ENCODE measurements around the gene LRTM1. TPM values are rescaled to one million over a fixed set of nuclear protein-coding genes. Genes with fewer than 3 reads are reported as not detected.

The LRTM1 gene
- total RNA-seq, 1 experiment from 2014 or later: not detected

DNA sequence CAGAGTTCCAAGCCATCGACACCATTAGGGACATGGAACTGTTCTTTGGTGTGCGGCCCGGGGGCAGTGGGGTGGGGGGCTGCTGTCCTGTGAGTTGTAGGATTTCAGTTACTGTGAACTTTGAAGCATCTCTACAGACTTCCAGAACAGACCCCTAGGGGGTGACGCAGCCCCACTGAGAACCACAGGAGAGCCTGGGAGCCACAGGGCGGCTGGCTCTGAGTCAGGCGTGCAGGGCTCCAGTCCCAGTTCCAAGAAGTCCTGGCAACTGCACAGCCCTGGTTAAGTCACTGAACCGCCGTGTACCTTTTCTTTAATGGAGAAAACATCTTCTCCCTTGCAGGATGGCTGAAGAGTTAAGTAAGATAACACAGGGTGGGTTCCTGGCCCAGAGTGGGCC lies 23.5 kb upstream of the LRTM1 start:
- BruUV-seq (replicated peaks): no TSS peak
- ChIA-PET RAD21 (ENCODE audit: low non-redundant PET in 1 of 2, low total read pairs in 2 of 2, uncharacterized antibody in 2 of 2, unreplicated experiment in 2 of 2) (no interaction called here), CTCF (no interaction called here), POLR2A (no interaction called here)
- no peak for DNase-seq (ENCODE audit: low read depth, low spot score)
- no peaks in the 10 kb centered on the region for H3K36me3 ChIP-seq (ENCODE audit: control insufficient read depth in 1 of 2, insufficient read depth in 2 of 2, low read length in 2 of 2)
- H3K9ac ChIP-seq (ENCODE audit: low read length): no peak overlapping the region
- H3K4me2 ChIP-seq (ENCODE audit: low read length): no peak overlapping the region
- no peaks in the 10 kb centered on the region for H3K4me1 ChIP-seq (ENCODE audit: control insufficient read depth in 1 of 2, insufficient read depth in 2 of 2, low read length in 2 of 2)
- no peak overlapping the region for H3K27ac ChIP-seq (ENCODE audit: low read depth, low read length)
- peaks cover 0 to 13% of the 10 kb centered on the region in 2 experiments; a peak in 2 of 4 replicates for H3K9me3 ChIP-seq (ENCODE audit: control insufficient read depth in 1 of 2, insufficient read depth in 1 of 2, low read depth in 1 of 2, low read length in 2 of 2)
- intact Hi-C loops (cut with micrococcal nuclease): no loop called here
- no peaks in the 10 kb centered on the region for H3K9me2 ChIP-seq (ENCODE audit: insufficient read depth)
- no peaks in the 10 kb centered on the region for H3K79me2 ChIP-seq (ENCODE audit: insufficient read depth, low read length)
- no peak overlapping the region for H2AFZ ChIP-seq (ENCODE audit: low read depth, low read length, poor library complexity, severe bottlenecking)
- H3K4me3 ChIP-seq (replicated peaks in 1 of 2; ENCODE audit: low read depth in 1 of 2, low read length in 2 of 2): no peak overlapping the region
- no peaks in the 10 kb centered on the region for H3K27me3 ChIP-seq (ENCODE audit: insufficient read depth, low read length)
- TF ChIP-seq EGR1 (IDR thresholded peaks at IDR 0.05; ENCODE audit: low read depth) (no peak), ZNF274 (IDR thresholded peaks at IDR 0.05; ENCODE audit: low read depth, low read length) (no peak)
- ATAC-seq: no peak
- H4K20me1 ChIP-seq (ENCODE audit: insufficient read depth): no peaks in the 10 kb centered on the region

DNA sequence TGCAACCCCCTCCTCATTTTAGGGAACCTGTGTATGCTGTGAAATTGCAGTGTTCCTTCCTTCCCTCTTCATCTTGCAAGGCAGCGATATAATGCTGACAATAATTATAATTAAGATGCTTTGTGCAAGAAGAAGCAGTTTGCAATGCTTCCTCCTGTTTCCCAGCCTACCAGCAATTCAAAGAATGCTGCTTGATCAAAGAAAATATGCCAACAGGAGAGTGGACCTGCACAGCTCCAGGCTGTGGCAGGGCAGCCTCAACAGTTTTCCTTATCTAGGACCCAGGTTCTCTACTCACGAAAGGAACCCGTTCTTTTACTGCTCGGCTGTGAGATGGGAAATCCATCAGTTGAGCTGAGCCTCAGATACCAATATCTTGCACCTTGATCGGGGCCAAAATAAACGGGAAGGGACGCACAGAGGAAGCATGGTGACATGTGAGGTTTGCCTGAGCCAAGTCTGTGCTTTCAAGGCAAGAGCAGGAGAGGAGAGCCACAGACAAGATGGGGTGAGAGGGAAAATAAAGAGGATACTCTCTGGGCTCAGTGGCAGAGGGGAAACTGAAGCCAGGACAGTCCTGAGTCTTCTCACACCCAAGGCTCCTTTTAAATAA lies 22.6 kb upstream of the LRTM1 start:
- no peak for ATAC-seq
- H3K9ac ChIP-seq (ENCODE audit: low read length): no peak overlapping the region
- H3K27me3 ChIP-seq (ENCODE audit: insufficient read depth, low read length): no peaks in the 10 kb centered on the region
- intact Hi-C loops (cut with micrococcal nuclease): no loop called here
- DNase-seq (ENCODE audit: low read depth, low spot score): no peak
- H3K79me2 ChIP-seq (ENCODE audit: insufficient read depth, low read length): no peaks in the 10 kb centered on the region
- CTCF ChIA-PET: no interaction called here
- no peak overlapping the region for H3K27ac ChIP-seq (ENCODE audit: low read depth, low read length)
- TF ChIP-seq, protein P1, sequence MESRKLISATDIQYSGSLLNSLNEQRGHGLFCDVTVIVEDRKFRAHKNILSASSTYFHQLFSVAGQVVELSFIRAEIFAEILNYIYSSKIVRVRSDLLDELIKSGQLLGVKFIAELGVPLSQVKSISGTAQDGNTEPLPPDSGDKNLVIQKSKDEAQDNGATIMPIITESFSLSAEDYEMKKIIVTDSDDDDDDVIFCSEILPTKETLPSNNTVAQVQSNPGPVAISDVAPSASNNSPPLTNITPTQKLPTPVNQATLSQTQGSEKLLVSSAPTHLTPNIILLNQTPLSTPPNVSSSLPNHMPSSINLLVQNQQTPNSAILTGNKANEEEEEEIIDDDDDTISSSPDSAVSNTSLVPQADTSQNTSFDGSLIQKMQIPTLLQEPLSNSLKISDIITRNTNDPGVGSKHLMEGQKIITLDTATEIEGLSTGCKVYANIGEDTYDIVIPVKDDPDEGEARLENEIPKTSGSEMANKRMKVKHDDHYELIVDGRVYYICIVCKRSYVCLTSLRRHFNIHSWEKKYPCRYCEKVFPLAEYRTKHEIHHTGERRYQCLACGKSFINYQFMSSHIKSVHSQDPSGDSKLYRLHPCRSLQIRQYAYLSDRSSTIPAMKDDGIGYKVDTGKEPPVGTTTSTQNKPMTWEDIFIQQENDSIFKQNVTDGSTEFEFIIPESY (IDR thresholded peaks at IDR 0.05; ENCODE audit: extremely low read depth, insufficient replicate concordance, low read length): no peak
- TF ChIP-seq ELF1 (IDR thresholded peaks at IDR 0.05; ENCODE audit: borderline replicate concordance, low read depth) (no peak), FOSL1 (IDR thresholded peaks at IDR 0.05; ENCODE audit: low read depth) (no peak), POLR2A (IDR thresholded peaks at IDR 0.05; ENCODE audit: borderline replicate concordance, extremely low read depth, insufficient read depth, insufficient read length) (no peak), EZH2phosphoT487 (IDR thresholded peaks at IDR 0.05; ENCODE audit: borderline replicate concordance) (no peak), CBX3 (IDR thresholded peaks at IDR 0.05; ENCODE audit: low read depth) (no peak), SRF (IDR thresholded peaks at IDR 0.05; ENCODE audit: low read depth) (no peak), JUND (IDR thresholded peaks at IDR 0.05) (no peak), CEBPB (IDR thresholded peaks at IDR 0.05; ENCODE audit: low read depth) (no peak), EZH2 (IDR thresholded peaks at IDR 0.05) (no peak), SP1 (IDR thresholded peaks at IDR 0.05; ENCODE audit: low read depth) (no peak), TCF7L2 (IDR thresholded peaks at IDR 0.05; ENCODE audit: borderline replicate concordance, extremely low read depth, insufficient read depth, insufficient read length) (no peak), ZFX (IDR thresholded peaks at IDR 0.05) (no peak)
- TF ChIP-seq, protein P2, sequence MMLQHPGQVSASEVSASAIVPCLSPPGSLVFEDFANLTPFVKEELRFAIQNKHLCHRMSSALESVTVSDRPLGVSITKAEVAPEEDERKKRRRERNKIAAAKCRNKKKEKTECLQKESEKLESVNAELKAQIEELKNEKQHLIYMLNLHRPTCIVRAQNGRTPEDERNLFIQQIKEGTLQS (IDR thresholded peaks at IDR 0.05): no peak
- TF ChIP-seq, protein P3, sequence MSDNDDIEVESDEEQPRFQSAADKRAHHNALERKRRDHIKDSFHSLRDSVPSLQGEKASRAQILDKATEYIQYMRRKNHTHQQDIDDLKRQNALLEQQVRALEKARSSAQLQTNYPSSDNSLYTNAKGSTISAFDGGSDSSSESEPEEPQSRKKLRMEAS (IDR thresholded peaks at IDR 0.05): no peak
- TF ChIP-seq, protein P4, sequence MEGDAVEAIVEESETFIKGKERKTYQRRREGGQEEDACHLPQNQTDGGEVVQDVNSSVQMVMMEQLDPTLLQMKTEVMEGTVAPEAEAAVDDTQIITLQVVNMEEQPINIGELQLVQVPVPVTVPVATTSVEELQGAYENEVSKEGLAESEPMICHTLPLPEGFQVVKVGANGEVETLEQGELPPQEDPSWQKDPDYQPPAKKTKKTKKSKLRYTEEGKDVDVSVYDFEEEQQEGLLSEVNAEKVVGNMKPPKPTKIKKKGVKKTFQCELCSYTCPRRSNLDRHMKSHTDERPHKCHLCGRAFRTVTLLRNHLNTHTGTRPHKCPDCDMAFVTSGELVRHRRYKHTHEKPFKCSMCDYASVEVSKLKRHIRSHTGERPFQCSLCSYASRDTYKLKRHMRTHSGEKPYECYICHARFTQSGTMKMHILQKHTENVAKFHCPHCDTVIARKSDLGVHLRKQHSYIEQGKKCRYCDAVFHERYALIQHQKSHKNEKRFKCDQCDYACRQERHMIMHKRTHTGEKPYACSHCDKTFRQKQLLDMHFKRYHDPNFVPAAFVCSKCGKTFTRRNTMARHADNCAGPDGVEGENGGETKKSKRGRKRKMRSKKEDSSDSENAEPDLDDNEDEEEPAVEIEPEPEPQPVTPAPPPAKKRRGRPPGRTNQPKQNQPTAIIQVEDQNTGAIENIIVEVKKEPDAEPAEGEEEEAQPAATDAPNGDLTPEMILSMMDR (IDR thresholded peaks at IDR 0.05 in 2 of 3, conservative IDR thresholded peaks at IDR 0.05 in 1 of 3; ENCODE audit: borderline replicate concordance in 1 of 3, insufficient read depth in 1 of 3, low read depth in 2 of 3, low read length in 2 of 3): no peak
- no peak overlapping the region for H3K4me3 ChIP-seq (replicated peaks in 1 of 2; ENCODE audit: low read depth in 1 of 2, low read length in 2 of 2)
- H4K20me1 ChIP-seq (ENCODE audit: insufficient read depth): no peaks in the 10 kb centered on the region
- no peaks in the 10 kb centered on the region for H3K4me1 ChIP-seq (ENCODE audit: control insufficient read depth in 1 of 2, insufficient read depth in 2 of 2, low read length in 2 of 2)
- no peak overlapping the region for H3K4me2 ChIP-seq (ENCODE audit: low read length)
- H3K9me2 ChIP-seq (ENCODE audit: insufficient read depth): no peaks in the 10 kb centered on the region
- RAD21 ChIA-PET (ENCODE audit: low non-redundant PET in 1 of 2, low total read pairs in 2 of 2, uncharacterized antibody in 2 of 2, unreplicated experiment in 2 of 2): no interaction called here
- peaks cover 0 to 14% of the 10 kb centered on the region in 2 experiments; a peak in 2 of 4 replicates for H3K9me3 ChIP-seq (ENCODE audit: control insufficient read depth in 1 of 2, insufficient read depth in 1 of 2, low read depth in 1 of 2, low read length in 2 of 2)
- H3K36me3 ChIP-seq (ENCODE audit: control insufficient read depth in 1 of 2, insufficient read depth in 2 of 2, low read length in 2 of 2): no peaks in the 10 kb centered on the region
- H2AFZ ChIP-seq (ENCODE audit: low read depth, low read length, poor library complexity, severe bottlenecking): no peak overlapping the region
- POLR2A ChIA-PET: no interaction called here
- no TSS peak for BruUV-seq (replicated peaks)

Data from HCT116 (cell line).